Suprapubic skin (tissue), 3 donors: Measurements from ENCODE around the gene GRM3.

Source experiments
- CTCF ChIP-seq, 2 donors: fragments of 200-600 bp in 1 of 2; fragments of 450-650 bp in 1 of 2; sonication (generic) in 1 of 2; IDR thresholded peaks; one replicate each; pipeline ENCODE4 v1.5.1; 2016 to 2019; ENCODE audit warnings: antibody characterized with exemption in 2 of 2, mild to moderate bottlenecking in 1 of 2, moderate library complexity in 1 of 2
- POLR2A ChIP-seq, 2 donors: fragments of 450-650 bp; IDR thresholded peaks; one replicate each; pipeline ENCODE4 v1.6.1; 2017; ENCODE audit warnings: antibody characterized with exemption in 2 of 2, mild to moderate bottlenecking in 2 of 2, moderate library complexity in 2 of 2

- TF ChIP-seq CTCF (IDR thresholded peaks at IDR 0.05) (no peak), POLR2A (IDR thresholded peaks at IDR 0.05) (no peak)
Observed at GRCh38 chr7:86851566-86851965, 207.9 kb downstream of the GRM3 start.
